SJCRH30 (cell line): ENCODE results near the gene HOXD3. TPM values are rescaled to one million over a fixed set of nuclear protein-coding genes. Genes with fewer than 3 reads are reported as not detected.

Source experiments
- DNase-seq, 2 experiments: peaks; one replicate each; pipeline ENCODE4 v3.0.0-alpha.2; 2015 to 2020
- H3K27ac ChIP-seq: fragments of 250-450 bp; sonication (Bioruptor Pico); 2 replicates; pipeline ENCODE4 v1.5.1; 2020; ENCODE audit warnings: mild to moderate bottlenecking, moderate library complexity
- H3K27me3 ChIP-seq: fragments of 250-450 bp; sonication (Bioruptor Pico); 2 replicates; pipeline ENCODE4 v1.5.1; 2020; ENCODE audit warnings: mild to moderate bottlenecking, moderate library complexity
- H3K36me3 ChIP-seq: fragments of 250-450 bp; sonication (Bioruptor Pico); 2 replicates; pipeline ENCODE4 v1.5.1; 2020; ENCODE audit warnings: mild to moderate bottlenecking, moderate library complexity
- H3K4me1 ChIP-seq: fragments of 250-450 bp; sonication (Bioruptor Pico); 2 replicates; pipeline ENCODE4 v1.5.1; 2020; ENCODE audit warnings: mild to moderate bottlenecking, moderate library complexity
- H3K4me3 ChIP-seq: fragments of 250-450 bp; sonication (Bioruptor Pico); 2 replicates; pipeline ENCODE4 v1.5.1; 2020; ENCODE audit warnings: mild to moderate bottlenecking, moderate library complexity
- H3K9me3 ChIP-seq: fragments of 250-450 bp; sonication (Bioruptor Pico); replicated peaks from 2 replicates; pipeline ENCODE4 v1.5.1; 2020; ENCODE audit warnings: mild to moderate bottlenecking, moderate library complexity
- total RNA-seq: library from RNA; depleted of rRNA; stranded (reverse); fragments of >200 nt; shearing (Covaris generic); gene quantifications from 2 replicates; pipeline ENCODE4 v1.2.3, GENCODE V29; 2014

The HOXD3 gene
- total RNA-seq, 1 experiment from 2014 or later: not detected

GRCh38 chr2:176158855-176159662 is 2.0 kb downstream of the HOXD3 start:
- no peak for DNase-seq
- Histone ChIP-seq H3K4me3 (no peak overlapping the region), H3K36me3 (no peaks in the 10 kb centered on the region), H3K4me1 (no peaks in the 10 kb centered on the region), H3K27me3 (no peaks in the 10 kb centered on the region), H3K27ac (no peak overlapping the region), H3K9me3 (no peaks in the 10 kb centered on the region)

GRCh38 chr2:176159663-176160250 is 2.6 kb downstream of the HOXD3 start:
- Histone ChIP-seq H3K9me3 (no peaks in the 10 kb centered on the region), H3K36me3 (no peaks in the 10 kb centered on the region), H3K4me3 (no peak overlapping the region), H3K27me3 (no peaks in the 10 kb centered on the region), H3K27ac (no peak overlapping the region), H3K4me1 (no peaks in the 10 kb centered on the region)
- DNase-seq: no peak

- DNase-seq: no peak
- H3K4me3 ChIP-seq: no peak overlapping the region
- no peaks in the 10 kb centered on the region for H3K27me3 ChIP-seq
- no peaks in the 10 kb centered on the region for H3K9me3 ChIP-seq
- H3K4me1 ChIP-seq: no peaks in the 10 kb centered on the region
- no peaks in the 10 kb centered on the region for H3K36me3 ChIP-seq
- no peak overlapping the region for H3K27ac ChIP-seq
Observed at GRCh38 chr2:176160251-176160985, 3.3 kb downstream of the HOXD3 start.

- no peak overlapping the region for H3K27ac ChIP-seq
- H3K4me3 ChIP-seq: no peak overlapping the region
- 0 out of 2 replicates have a peak, but pooled peaks cover 7% of the 10 kb centered on the region for H3K27me3 ChIP-seq
- no peaks in the 10 kb centered on the region for H3K36me3 ChIP-seq
- H3K9me3 ChIP-seq: no peaks in the 10 kb centered on the region
- H3K4me1 ChIP-seq: no peaks in the 10 kb centered on the region
- DNase-seq: no peak
Observed at GRCh38 chr2:176160986-176161824, 4.1 kb downstream of the HOXD3 start.

GRCh38 chr2:176161825-176162626 is 4.9 kb downstream of the HOXD3 start:
- H3K27ac ChIP-seq: no peak overlapping the region
- DNase-seq: no peak
- no peaks in the 10 kb centered on the region for H3K9me3 ChIP-seq
- H3K27me3 ChIP-seq: 0 out of 2 replicates have a peak, but pooled peaks cover 7% of the 10 kb centered on the region
- H3K36me3 ChIP-seq: no peaks in the 10 kb centered on the region
- no peaks in the 10 kb centered on the region for H3K4me1 ChIP-seq
- H3K4me3 ChIP-seq: no peak overlapping the region

- Histone ChIP-seq H3K27ac (no peak overlapping the region), H3K27me3 (0 out of 2 replicates have a peak, but pooled peaks cover 7% of the 10 kb centered on the region), H3K4me1 (no peaks in the 10 kb centered on the region)
Observed at GRCh38 chr2:176162911-176163671, 6.0 kb downstream of the HOXD3 start.

GRCh38 chr2:176163672-176164056 is 6.6 kb downstream of the HOXD3 start:
- no peaks in the 10 kb centered on the region for H3K36me3 ChIP-seq
- H3K9me3 ChIP-seq: no peaks in the 10 kb centered on the region
- H3K4me1 ChIP-seq: no peaks in the 10 kb centered on the region
- H3K27ac ChIP-seq: no peak overlapping the region
- no peak for DNase-seq
- no peak overlapping the region for H3K4me3 ChIP-seq
- H3K27me3 ChIP-seq: 0 out of 2 replicates have a peak, but pooled peaks cover 7% of the 10 kb centered on the region

More at GRCh38 chr2:176162911-176163671, 6.0 kb downstream of the HOXD3 start:
- DNase-seq: no peak
- H3K36me3 ChIP-seq: no peaks in the 10 kb centered on the region
- no peaks in the 10 kb centered on the region for H3K9me3 ChIP-seq
- no peak overlapping the region for H3K4me3 ChIP-seq

- no peaks in the 10 kb centered on the region for H3K36me3 ChIP-seq
- no peaks in the 10 kb centered on the region for H3K9me3 ChIP-seq
- H3K27me3 ChIP-seq: 0 out of 2 replicates have a peak, but pooled peaks cover 7% of the 10 kb centered on the region
- no peak overlapping the region for H3K27ac ChIP-seq
- DNase-seq: no peak
- H3K4me1 ChIP-seq: no peaks in the 10 kb centered on the region
- no peak overlapping the region for H3K4me3 ChIP-seq
Observed at GRCh38 chr2:176164201-176164600, 7.1 kb downstream of the HOXD3 start.

GRCh38 chr2:176164611-176165369 is 7.7 kb downstream of the HOXD3 start:
- H3K4me3 ChIP-seq: peak overlapping the region; percentile 26
- H3K27me3 ChIP-seq: 0 out of 2 replicates have a peak, but pooled peaks cover 7% of the 10 kb centered on the region
- no peak overlapping the region for H3K27ac ChIP-seq
- peak in 1 of 2 experiments; percentile 27 for DNase-seq
- no peaks in the 10 kb centered on the region for H3K4me1 ChIP-seq
- H3K36me3 ChIP-seq: no peaks in the 10 kb centered on the region
- no peaks in the 10 kb centered on the region for H3K9me3 ChIP-seq

GRCh38 chr2:176165370-176166050 is 8.4 kb downstream of the HOXD3 start:
- Histone ChIP-seq H3K4me3 (peak overlapping the region; percentile 26), H3K9me3 (no peaks in the 10 kb centered on the region), H3K36me3 (no peaks in the 10 kb centered on the region), H3K27ac (no peak overlapping the region), H3K27me3 (0 out of 2 replicates have a peak, but pooled peaks cover 7% of the 10 kb centered on the region), H3K4me1 (no peaks in the 10 kb centered on the region)
- no peak for DNase-seq

GRCh38 chr2:176166272-176166671 is 9.2 kb downstream of the HOXD3 start:
- Histone ChIP-seq H3K27me3 (0 out of 2 replicates have a peak, but pooled peaks cover 7% of the 10 kb centered on the region), H3K36me3 (no peaks in the 10 kb centered on the region)

GRCh38 chr2:176167398-176167797 is 10.3 kb downstream of the HOXD3 start:
- no peaks in the 10 kb centered on the region for H3K36me3 ChIP-seq
- H3K4me1 ChIP-seq: no peaks in the 10 kb centered on the region
- H3K27ac ChIP-seq: no peak overlapping the region
- no peak for DNase-seq
- no peak overlapping the region for H3K4me3 ChIP-seq
- H3K27me3 ChIP-seq: 0 out of 2 replicates have a peak, but pooled peaks cover 7% of the 10 kb centered on the region
- H3K9me3 ChIP-seq: no peaks in the 10 kb centered on the region

More at GRCh38 chr2:176166272-176166671, 9.2 kb downstream of the HOXD3 start:
- Histone ChIP-seq H3K9me3 (no peaks in the 10 kb centered on the region), H3K4me3 (no peak overlapping the region), H3K4me1 (no peaks in the 10 kb centered on the region), H3K27ac (no peak overlapping the region)
- no peak for DNase-seq
